Kidney (tissue), 14 donors: ENCODE results near the gene MRPL34. TPM values are rescaled to one million over a fixed set of nuclear protein-coding genes. Genes with fewer than 3 reads are reported as not detected.

Source experiments
- DNase-seq, 5 donors: peaks; one replicate each; pipeline ENCODE4 v3.0.0-alpha.2; 2013 to 2020
- FAIRE-seq: peaks from 2 replicates; lab custom pipeline; 2012; peaks lifted over from hg19 to GRCh38; lab: Jason Lieb, UNC
- H3K27ac ChIP-seq, 2 donors: one replicate each; pipeline ENCODE4 v1.7.0; 2013; ENCODE audit warnings: low read depth in 2 of 2, low read length in 2 of 2, inconsistent platforms in 1 of 2
- H3K27me3 ChIP-seq: one replicate; pipeline ENCODE4 v1.7.1; 2013; ENCODE audit warnings: low read length, inconsistent platforms; ENCODE audit not compliant: control insufficient read depth, insufficient read depth
- H3K36me3 ChIP-seq, 3 donors: one replicate each; pipeline versions ENCODE4 v1.7.0 to v1.7.1; 2013; ENCODE audit warnings: low read length in 3 of 3, control low read depth in 1 of 3, inconsistent platforms in 1 of 3; ENCODE audit not compliant: insufficient read depth in 3 of 3, control insufficient read depth in 2 of 3
- H3K4me1 ChIP-seq, 3 donors: one replicate each; pipeline versions ENCODE4 v1.7.0 to v1.7.1; 2013; ENCODE audit warnings: low read length in 3 of 3, inconsistent platforms in 1 of 3, low read depth in 1 of 3; ENCODE audit not compliant: control insufficient read depth in 2 of 3, insufficient read depth in 2 of 3
- H3K4me3 ChIP-seq, 3 donors: one replicate each; pipeline versions ENCODE4 v1.7.0 to v1.8.1; 2013; ENCODE audit warnings: low read length in 3 of 3, control low read depth in 1 of 3, inconsistent platforms in 1 of 3
- H3K9ac ChIP-seq, 3 donors: one replicate each; pipeline versions ENCODE4 v1.7.0 to v1.7.1; 2013; ENCODE audit warnings: low read length in 3 of 3, control low read depth in 1 of 3, inconsistent platforms in 1 of 3
- H3K9me3 ChIP-seq, 3 donors: one replicate each; pipeline versions ENCODE4 v1.7.0 to v1.7.1; 2013; ENCODE audit warnings: low read length in 3 of 3, control low read depth in 1 of 3, inconsistent platforms in 1 of 3; ENCODE audit not compliant: control insufficient read depth in 2 of 3, insufficient read depth in 1 of 3
- CTCF ChIP-seq: IDR thresholded peaks from 3 replicates; pipeline ENCODE4 v1.5.1; 2012; ENCODE audit warnings: mild to moderate bottlenecking, moderate library complexity, borderline replicate concordance; ENCODE audit not compliant: insufficient read depth; ENCODE audit errors: extremely low read depth
- intact Hi-C: fragments of 100-400 bp; cut with DNase I; formaldehyde crosslinking; loops from one replicate; pipeline ENCODE4 v1.11.1; 2022
- polyA plus RNA-seq: library from polyadenylated mRNA; stranded (reverse); fragments of 350-450 nt; fragmentation: Illumina TruSeq; extraction: RNeasy Lipid Tissue Mini Kit (QIAGEN cat#74804); gene quantifications from one replicate; pipeline ENCODE4 v1.2.3, GENCODE V29; 2014; ENCODE audit warnings: low read depth, low replicate concordance; ENCODE audit not compliant: insufficient read depth
- total RNA-seq: library from RNA; stranded (reverse); fragmentation: NEBNext Ultra II Directional; extraction: Animal tissue kit (Norgen Biotek cat#: 25700); gene quantifications from one replicate; pipeline ENCODE4 v1.2.1, GENCODE V29; 2021
- donor health status: control.
- donor health status: control.
- donor health status: control.
- donor health status: control.
- donor health status: control.
- donor health status: DM: yes; HTN: yes; CAD: no.
- donor health status: Normal renal cell carcinoma (clear cell type).

Gene MRPL34
- total and polyA plus RNA-seq, 2 donors from 2014 or later = 59.3 to 369 TPM

- Histone ChIP-seq H3K27me3 (no peaks in the 10 kb centered on the region), H3K36me3 (no peaks in the 10 kb centered on the region), H3K4me1 (peaks cover 0 to 17% (median 10%) of the 10 kb centered on the region in 3 donors), H3K4me3 (peak overlapping the region in 2 of 3 donors; percentile 48 to 66), H3K27ac (peak overlapping the region in 1 of 2 donors; percentile 43), H3K9ac (peak overlapping the region in 2 of 3 donors; percentile 58 to 82), H3K9me3 (no peaks in the 10 kb centered on the region)
- intact Hi-C loops = no loop called here
- peak in 3 of 5 donors; percentile 29 to 86 (median 82) for DNase-seq
- no peak for FAIRE-seq
- no peak for TF ChIP-seq CTCF
Measured at GRCh38 chr19:17302391-17303166, 3.1 kb upstream of the MRPL34 start.

GRCh38 chr19:17303167-17303939, 2.3 kb upstream of the MRPL34 start, which contains the start of gene ABHD8:
Gene ABHD8 (minus strand): TSS chr19:17303425. CDS start chr19:17301616, 1,809 bp downstream.
- peak within 1 kb of the TSS in 2 of 3 donors; percentile 58 to 82 for H3K9ac ChIP-seq
- H3K4me1 ChIP-seq = peaks cover 0 to 19% (median 10%) of the 10 kb centered on the region in 3 donors
- peak within 1 kb of the TSS in 2 of 3 donors; percentile 48 to 66 for H3K4me3 ChIP-seq
- TF ChIP-seq CTCF = peak; percentile 54
- H3K9me3 ChIP-seq = no peaks in the 10 kb centered on the region
- intact Hi-C loops = no loop called here
- FAIRE-seq (peak; percentile 37), DNase-seq (peak; percentile 97 to 99 (median 98))
- H3K27ac ChIP-seq = peak within 1 kb of the TSS in 1 of 2 donors; percentile 43
- no peaks in the 10 kb centered on the region for H3K36me3 ChIP-seq
- no peaks in the 10 kb centered on the region for H3K27me3 ChIP-seq

GRCh38 chr19:17303940-17304267, 1.8 kb upstream of the MRPL34 start:
- Histone ChIP-seq H3K4me1 (peaks cover 0 to 19% (median 10%) of the 10 kb centered on the region in 3 donors), H3K27me3 (no peaks in the 10 kb centered on the region), H3K9ac (no peak overlapping the region), H3K9me3 (no peaks in the 10 kb centered on the region), H3K4me3 (peak overlapping the region in 1 of 3 donors; percentile 66), H3K36me3 (no peaks in the 10 kb centered on the region), H3K27ac (peak overlapping the region in 1 of 2 donors; percentile 43)
- TF ChIP-seq CTCF = no peak
- FAIRE-seq = no peak
- peak in 1 of 5 donors; percentile 70 for DNase-seq
- intact Hi-C loops = no loop called here
